Glomerular visceral epithelial cell (primary cell): ENCODE measurements around the gene STK16.
"Not testable (repeated sequence)": the region's sequence is repeated elsewhere in the genome, so short reads cannot be mapped to it uniquely, and the experiment has no call there.

ENCODE experiments used
- DNase-seq: peaks from one replicate; pipeline ENCODE4 v3.0.0-alpha.2; 2016; ENCODE audit errors: extremely low spot score

STK16 gene

DNA sequence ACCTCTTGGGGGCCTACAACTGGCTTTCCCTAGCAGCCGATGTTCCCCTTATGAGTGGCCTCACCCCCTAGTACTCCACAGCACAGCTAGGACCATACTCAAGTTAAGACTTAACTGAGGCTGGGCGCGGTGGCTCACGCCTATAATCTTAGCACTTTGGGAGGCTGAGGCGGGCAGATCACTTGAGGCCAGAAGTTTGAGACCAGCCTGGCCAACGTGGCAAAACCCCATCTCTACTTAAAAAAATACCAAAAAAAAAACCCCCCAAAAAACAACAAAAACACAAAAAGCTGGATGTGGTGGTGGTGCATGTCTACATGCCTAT is 41.8 kb downstream of the STK16 start:
- DNase-seq = not testable (repeated sequence)

DNA sequence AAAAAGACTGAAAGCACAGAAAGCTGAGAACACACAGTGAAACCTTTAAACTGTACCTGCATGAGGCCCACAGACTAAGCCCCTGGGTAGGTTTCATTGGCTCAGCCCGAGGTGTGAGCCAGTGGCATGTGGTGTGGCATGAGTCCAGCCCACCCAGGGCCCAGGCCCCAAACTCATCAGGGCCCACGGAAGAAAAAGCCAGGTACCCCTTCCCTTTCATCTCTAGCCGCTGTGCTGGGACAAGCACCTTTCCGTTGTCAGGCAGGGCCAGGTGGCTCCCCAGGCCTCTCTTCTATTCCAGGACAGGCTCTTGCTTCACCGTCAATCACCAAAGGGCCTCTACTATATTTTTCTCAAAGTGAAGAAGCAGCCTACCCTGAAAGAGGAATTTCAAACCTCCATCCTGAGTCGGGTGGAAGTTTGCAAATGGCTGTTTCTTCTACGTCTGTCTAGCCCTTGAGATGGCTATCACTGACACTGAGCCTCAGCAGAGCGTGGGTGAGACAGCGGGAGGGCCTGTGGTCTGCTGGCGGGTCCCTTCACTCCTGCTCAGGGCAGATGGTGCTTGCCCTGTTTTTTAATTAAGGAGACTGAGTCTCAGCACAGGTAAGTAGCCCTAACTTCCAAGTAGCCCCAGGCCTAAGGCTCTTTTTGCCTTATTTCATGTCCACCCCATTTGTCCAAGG is 42.4 kb downstream of the STK16 start:
- DNase-seq = no peak

DNA sequence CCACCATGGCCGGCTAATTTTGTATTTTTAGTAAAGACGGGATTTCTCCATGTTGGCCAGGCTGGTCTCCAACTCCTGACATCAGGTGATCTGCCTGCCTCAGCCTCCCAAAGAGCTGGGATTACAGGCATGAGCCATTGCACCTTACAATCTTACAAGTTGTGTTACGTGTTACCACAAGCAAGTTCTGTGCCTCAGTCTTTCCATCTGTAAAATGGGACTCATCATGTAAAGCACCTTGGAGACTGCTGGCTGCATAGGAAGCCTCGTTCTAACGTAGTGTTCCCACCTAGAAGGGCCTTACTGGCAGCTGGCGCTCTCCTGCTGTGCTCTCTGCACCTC is 43.9 kb downstream of the STK16 start:
- DNase-seq = no peak

DNA sequence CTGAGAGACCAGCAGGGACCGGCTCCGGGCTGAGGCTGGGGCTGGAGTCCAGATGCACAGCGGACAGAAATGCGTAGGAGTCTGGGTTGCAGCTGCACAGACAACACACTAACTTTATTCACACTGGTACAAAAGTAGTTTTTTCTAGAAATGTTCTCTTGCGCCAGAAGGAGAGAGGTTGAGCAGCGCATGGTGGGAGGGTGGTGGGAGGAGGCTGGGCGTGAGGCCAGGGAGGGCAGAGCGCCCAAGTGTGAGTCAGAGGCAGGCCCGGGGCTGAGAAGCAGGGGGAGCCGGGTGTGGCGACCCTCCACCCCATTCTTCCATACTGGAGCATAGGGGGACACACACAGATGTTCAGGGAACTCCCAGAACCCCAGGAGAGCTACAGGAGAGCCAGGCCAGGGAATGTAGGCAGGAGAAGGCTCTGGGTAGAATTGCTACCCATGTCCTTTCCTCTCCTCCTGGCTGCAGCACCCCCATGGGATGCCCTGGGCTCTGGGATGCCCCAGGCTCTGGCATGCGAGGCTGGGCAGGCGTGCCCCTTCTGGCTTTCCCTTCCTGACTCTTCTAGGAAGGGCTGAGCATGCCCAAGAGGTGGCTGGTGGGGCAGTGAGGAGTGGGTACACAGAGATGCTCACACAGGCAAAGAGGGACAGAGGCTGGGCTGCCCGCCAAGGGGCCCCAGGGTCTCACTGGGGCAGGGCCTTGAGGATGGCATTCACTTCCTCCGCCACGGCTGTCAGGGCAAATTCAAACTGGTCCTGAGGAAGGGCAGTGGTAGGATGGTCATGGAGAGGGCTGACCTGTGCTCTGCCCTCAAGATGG is 44.5 kb downstream of the STK16 start:
- peak; percentile 67 for DNase-seq

DNA sequence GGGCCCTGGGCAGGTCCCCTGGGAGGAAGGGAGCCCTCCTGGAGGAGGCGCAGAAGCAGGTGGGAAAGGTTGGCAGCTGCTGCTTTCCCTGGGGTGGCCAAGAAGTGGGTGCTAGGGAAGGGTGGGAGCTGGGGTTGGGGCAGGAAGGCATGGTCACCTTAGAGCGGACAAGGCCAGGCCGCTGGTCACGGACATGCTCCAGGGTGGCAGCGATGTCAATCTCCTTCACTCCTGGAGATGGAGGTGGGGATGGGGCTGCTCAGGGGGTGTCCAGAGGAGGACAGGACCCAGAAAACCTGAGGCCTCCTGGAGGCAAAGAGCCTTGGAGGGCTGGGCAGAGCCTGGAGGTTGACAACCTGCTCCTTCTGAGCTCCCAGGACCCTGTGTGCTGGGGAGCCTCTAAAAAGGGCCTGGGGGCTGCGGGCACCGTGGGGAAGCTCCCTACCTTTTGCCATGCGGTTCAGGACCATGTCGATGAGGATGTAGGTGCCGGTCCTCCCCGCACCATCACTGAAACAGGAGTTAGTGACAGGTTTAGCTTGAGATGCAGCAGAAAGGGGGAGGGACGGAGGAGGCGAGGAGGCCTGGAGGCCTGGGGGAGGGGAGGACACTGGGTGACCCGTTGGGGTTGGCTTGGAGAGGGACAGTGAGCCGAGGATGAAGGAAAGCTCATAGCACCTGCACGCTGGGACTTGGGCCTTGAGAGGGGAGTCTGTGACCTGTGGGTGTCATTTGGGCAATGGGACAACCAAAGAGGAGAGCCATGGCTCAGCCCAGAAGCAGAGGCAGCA is 45.3 kb downstream of the STK16 start:
- no peak for DNase-seq

DNA sequence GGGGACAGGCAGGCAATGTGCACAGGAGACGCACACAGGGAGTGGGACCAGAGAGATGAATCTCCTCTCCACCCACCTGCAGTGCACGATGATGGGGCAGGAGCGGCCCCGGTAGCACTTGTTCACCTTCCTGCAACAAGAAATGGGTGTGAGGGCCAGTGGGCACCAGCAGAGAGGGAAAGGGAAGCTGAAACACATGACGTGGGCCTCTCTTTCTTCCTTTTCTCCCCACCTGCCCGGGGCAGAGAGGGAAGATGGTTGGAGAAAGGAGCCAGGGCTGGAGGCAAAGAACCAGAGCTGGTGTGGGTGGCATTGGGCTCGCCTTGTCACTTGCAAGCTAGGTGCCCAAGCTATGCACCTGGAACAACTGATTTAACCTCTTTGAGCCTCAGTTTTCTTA is 46.1 kb downstream of the STK16 start:
- DNase-seq = no peak

DNA sequence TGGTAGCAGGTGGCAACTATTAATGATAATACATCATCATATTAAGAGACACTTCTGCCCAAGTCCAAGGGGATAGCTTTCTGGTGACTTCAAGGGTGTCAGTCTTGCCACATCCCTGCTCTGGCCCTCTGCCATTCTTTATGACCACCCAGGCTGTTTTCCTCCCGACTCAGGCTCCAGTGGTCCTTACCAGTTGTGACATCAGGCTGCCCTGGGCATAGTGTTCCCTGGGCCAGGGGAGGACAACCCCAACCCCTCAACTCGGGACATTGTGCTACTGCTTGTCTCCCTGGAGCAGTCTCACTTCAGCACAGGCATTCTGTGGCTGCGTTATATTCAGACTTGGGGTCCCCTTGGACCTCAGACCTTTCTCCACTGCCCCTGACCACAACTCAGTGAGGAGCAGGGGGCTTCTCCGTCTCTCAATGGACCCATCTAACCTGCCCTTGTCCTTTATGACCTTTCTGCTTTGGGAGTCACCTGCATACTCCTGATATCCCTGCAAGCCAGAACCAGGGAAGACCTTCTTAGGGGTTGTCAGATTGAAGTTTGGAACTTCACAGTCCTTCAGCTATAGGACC is 46.7 kb downstream of the STK16 start:
- DNase-seq = no peak

DNA sequence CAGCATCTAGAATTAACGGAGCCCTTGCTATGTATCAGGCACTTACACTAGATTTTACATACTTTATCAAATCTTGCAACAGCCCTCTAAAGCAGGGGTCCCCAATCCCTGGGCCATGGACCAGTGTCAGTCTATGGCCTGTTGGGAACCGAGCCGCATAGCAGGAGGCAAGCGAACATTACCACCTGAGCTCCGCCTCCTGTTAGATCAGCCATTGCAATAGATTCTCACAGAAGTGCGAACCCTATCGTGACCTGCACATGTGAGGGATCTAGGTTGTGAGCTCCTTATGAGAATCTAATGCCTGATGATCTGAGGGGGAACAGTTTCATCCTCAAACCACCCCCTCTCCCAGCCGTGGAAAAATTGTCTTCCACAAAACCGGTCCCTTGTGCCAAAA is 47.3 kb downstream of the STK16 start:
- no peak for DNase-seq

DNA sequence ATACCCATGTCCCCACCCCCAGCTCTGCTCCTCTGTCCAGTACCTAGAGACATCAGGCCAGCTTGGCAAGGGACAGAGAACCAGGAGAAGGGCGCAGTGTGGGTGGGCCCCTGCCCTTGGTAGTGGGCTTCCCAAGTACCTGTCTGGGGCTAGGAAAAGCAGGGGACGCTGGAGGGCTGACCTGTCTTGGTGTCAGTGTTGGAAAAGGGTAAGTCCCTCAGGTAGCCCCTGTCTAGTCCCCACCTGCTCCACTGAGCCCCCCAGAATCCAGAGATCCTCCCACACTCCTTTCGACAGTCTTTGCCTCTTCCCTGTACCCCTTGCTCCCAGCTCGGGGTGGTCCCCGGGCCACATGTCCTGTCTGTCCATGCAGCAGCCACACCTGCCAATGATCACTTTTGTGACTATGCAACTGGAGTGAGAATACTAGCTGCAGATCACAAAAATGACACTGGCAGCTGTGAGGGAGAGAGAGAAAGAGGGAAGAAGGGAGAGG is 48.5 kb downstream of the STK16 start:
- DNase-seq = no peak

DNA sequence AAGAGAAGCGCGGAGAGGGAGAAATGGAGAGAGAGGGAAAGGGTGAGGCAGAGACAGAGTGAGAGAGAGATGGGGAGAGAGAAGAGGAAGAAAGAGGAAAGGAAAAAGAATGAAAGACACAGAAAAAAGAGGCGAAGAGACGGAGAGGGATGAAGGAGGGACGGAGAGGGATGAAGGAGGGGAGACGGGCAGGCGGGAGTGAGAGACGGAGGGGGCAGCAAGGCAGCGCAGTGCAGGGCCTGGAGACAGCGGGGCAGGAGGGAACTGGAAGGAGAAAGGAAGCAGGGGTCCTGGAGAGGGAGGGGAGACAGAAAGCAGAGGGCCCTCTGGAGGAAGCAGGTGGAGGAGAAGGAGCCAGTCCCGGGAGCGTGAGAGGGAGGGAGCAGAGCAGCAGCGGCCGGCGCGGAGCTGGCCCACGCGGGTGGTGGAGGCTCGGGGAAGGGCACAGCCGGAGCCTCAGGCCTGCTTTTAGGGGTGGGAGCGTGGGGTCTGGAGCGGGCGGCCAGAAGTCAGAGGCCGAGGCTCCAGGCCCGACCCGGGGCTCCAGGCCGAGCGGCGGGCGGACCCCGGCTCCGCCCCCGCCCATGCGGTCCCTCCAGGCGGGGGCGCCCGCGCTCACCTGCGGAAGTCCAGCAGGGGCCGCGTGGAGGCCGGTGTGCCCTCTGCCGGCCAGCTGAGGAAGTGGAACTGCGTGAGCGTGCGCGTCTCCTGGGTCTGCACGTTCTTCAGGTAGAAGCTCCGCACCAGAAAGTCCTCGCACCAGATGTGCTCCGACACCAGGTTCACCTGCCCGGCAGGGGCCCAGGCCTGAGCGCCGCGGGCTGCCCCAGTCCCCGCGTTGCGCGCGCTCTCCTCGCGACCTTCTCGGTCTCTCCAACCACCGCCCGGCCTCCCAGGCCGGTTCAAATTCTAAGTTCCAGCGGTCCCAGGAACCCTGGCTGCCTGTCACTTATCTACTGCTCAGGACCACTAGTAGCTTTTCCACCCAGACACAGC is 49.4 kb downstream of the STK16 start:
- DNase-seq = peak; percentile 89

DNA sequence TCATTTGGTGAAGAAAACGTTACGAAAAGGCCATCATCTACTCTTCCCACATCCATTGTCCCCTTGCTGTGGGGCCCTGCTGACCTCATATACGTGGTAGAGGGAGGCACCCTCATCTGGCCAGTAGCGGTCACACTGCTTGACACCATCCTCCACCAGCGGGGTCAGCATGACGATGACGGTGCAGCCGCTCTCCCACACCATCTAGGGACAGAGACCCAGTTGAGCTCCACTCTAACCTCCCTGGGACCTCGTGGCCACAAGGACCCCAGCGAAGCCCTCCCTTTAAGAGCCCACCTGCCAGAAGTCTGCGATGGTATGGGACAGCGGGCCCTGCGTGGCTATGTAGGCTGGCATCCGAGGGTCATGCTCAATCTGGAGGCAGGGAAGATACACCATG is 50.9 kb downstream of the STK16 start:
- DNase-seq = no peak

DNA sequence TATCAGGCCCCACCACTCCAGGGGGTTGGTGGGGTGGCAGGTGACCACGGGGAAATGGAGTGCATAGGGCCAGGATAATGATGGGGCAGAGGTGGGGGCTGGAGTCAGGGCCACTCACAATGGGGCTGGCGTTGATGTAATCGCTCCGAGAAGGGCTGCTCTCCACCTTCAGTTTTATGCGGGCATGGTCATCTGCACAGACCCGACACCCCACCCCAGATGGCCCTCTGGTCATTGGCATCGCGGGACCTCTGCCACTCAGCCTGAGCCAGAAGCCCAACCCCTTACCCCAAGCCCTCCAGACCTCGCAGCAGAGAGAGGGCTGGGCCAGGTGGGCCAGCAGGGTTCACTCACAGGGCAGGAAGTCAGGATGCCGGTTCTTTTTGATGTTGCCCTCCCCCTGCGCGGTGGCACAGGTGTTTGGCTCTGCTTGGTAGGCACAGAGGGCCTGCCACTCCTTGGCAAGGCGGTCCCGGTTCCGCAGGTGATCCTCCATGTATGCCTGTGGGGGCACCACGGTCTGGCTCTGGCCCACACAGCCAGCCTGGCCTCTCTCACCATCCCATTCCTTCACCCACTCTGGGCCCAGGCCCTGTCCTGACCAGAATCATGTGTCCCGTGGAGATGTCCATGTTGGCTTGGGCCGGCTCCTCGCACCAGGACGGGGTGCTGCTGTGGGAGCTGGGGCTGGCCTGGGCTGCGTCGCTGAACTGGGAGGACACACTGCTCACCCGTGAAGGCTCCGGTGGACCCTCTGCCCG is 51.5 kb downstream of the STK16 start:
- no peak for DNase-seq

DNA sequence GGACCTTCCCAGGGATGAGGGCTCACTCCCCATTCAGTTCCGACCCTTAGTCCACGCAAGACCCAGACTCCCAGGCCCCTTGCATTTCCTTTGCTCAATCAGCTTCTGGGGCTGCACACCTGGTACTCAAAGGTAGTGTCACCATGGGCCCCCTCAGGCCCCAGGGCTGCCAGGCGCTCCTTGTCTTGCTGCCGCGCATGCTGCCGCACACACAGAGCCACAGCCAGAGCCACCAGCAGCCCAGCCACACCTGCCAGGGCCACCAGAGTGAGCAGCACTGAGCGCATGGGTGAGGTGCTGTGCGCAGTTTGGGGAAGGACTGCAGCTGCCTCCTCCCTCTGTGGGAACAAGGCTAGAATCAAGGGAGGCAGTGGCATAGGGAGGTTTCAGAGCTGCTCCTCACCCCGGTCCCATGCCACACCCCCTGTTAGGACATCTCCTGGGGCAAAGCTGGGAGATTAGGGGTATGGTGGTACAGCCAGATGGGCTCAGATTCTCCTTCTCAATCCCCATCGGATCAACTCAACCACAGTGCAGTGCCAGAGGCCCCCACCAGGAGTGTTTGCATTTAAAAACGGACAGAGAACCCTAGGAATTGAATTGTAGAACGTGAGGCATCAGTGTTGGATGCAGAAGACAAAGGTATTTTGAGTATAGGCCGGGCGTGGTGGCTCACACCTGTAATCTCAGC is 52.6 kb downstream of the STK16 start:
- no peak for DNase-seq

DNA sequence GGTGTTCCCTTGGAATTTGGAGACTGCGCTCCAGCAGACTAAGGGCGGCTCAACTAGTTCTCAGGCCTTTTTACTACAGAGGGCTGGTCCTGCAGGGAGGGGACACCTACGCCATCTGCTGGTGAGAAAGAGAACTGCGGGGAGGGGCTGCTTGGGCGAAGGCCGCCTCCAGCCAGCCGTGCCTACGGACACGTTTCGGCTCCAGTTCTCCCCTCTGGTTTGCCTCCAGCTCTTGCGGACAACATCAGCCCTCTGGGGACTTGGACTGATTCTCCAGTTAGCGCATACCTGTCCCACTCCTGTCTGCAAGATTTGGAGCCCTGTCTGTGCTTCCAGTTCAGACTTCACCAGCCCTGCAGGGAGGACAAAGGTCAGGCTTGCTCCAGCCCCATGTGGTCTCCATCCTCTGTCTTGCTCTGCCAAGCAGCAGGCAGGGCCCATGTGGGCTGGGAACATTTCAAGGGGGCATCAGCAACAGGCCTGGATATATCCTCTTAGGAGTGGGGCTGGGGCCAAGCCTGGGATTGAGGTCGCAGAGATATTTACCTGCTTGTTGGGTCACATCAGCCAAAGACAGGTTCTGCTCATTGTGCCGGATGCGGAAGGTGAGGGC is 53.6 kb downstream of the STK16 start:
- DNase-seq = peak; percentile 84

DNA sequence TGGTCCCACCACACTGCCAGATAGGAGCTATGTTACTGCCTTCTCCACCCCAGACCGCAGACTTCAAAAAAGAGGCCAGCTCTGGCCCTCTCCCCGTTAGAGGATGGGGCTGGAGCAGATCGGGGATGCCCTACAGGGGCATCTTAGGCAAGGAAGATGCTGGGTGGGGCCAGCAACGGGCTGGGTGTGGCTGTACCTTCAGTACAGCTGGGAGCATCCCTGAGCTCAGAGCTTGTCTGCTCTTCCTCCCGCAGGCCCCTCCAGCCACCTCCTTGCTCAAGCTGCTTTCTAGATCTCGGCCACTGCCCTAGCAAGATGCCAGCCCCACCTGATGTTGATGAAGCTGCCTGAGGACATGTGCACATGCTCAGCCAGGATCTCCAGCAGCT is 54.1 kb downstream of the STK16 start:
- no peak for DNase-seq
